IPS-20b (cell line): ENCODE measurements around the gene LCORL.

Experiments used
- H3K27ac ChIP-seq: one replicate; pipeline ENCODE4 v1.5.1; 2013; ENCODE audit warnings: low read length
- H3K27me3 ChIP-seq: 2 replicates; pipeline ENCODE4 v1.6.1; 2013; ENCODE audit warnings: mild to moderate bottlenecking, low read length, inconsistent platforms; ENCODE audit not compliant: insufficient read depth
- H3K36me3 ChIP-seq: 2 replicates; pipeline ENCODE4 v1.6.1; 2013; ENCODE audit warnings: low read depth, mild to moderate bottlenecking, inconsistent platforms, low read length, moderate library complexity; ENCODE audit not compliant: insufficient read depth
- H3K4me1 ChIP-seq: 2 replicates; pipeline ENCODE4 v1.6.1; 2013; ENCODE audit warnings: mild to moderate bottlenecking, control low read depth, inconsistent platforms, low read length, moderate library complexity; ENCODE audit not compliant: insufficient read depth
- H3K4me3 ChIP-seq: 2 replicates; pipeline ENCODE4 v1.5.1; 2013; ENCODE audit warnings: mild to moderate bottlenecking, low read length, inconsistent platforms
- H3K9ac ChIP-seq: 2 replicates; pipeline ENCODE4 v1.6.1; 2013; ENCODE audit warnings: low read depth, mild to moderate bottlenecking, inconsistent platforms, low read length, moderate library complexity
- H3K9me3 ChIP-seq: 2 replicates; pipeline ENCODE4 v1.6.1; 2013; ENCODE audit warnings: mild to moderate bottlenecking, low read depth, low read length, inconsistent platforms; ENCODE audit not compliant: insufficient read depth

LCORL gene

GRCh38 chr4:17805580-17806155 is 215.9 kb downstream of the LCORL start:
- H3K9ac ChIP-seq = no peak overlapping the region
- peaks cover 18% of the 10 kb centered on the region for H3K4me1 ChIP-seq
- no peak overlapping the region for H3K4me3 ChIP-seq
- peaks cover 66% of the 10 kb centered on the region for H3K36me3 ChIP-seq
- no peaks in the 10 kb centered on the region for H3K9me3 ChIP-seq
- H3K27ac ChIP-seq = no peak overlapping the region
- no peaks in the 10 kb centered on the region for H3K27me3 ChIP-seq

DNA sequence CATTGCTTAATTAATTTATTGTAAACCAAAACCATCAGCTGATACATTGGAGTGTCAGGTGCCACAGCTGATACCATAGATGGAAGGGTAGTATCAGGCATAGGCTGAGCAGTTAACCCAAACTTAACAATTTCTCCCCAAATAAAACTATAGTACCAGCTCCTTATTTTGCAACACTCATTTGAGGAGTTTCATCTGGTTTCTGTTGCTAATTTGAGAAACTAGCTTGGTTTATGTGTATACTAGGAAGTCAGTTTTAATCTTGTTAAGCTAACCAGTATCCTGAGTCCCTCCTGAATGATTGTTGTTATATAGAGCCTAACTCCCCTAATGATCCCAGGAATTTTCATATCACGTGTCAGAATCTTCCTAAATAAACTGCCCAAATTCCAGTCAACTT is 223.7 kb downstream of the LCORL start:
- no peak overlapping the region for H3K4me3 ChIP-seq
- no peak overlapping the region for H3K27ac ChIP-seq
- no peak overlapping the region for H3K9ac ChIP-seq
- no peaks in the 10 kb centered on the region for H3K27me3 ChIP-seq
- H3K9me3 ChIP-seq = no peaks in the 10 kb centered on the region
- H3K4me1 ChIP-seq = no peaks in the 10 kb centered on the region
- peaks cover 36% of the 10 kb centered on the region for H3K36me3 ChIP-seq

- Histone ChIP-seq H3K27ac (no peak overlapping the region), H3K9ac (no peak overlapping the region), H3K36me3 (peaks cover 11% of the 10 kb centered on the region; the same call in 1 of the 2 replicates)
These were observed 226.8 kb downstream of the LCORL start for GRCh38 chr4:17794730-17795129.

More at GRCh38 chr4:17794730-17795129, 226.8 kb downstream of the LCORL start:
- no peaks in the 10 kb centered on the region for H3K4me1 ChIP-seq
- no peaks in the 10 kb centered on the region for H3K27me3 ChIP-seq
- no peak overlapping the region for H3K4me3 ChIP-seq
- 0 out of 2 replicates have a peak, but pooled peaks cover 3% of the 10 kb centered on the region for H3K9me3 ChIP-seq
